Activated CD4-positive, alpha-beta T cell treated with anti-CD3 and anti-CD28 coated beads, Interleukin-2, Interleukin-4, amounts not matched to agents 100 ng/mL and 50 ng/mL, durations not matched to agents 16 hours and 8 hours (primary cell): ENCODE data around the gene CPEB4.
A peak's percentile ranks its signal among the peaks of the same experiment; 100 is the strongest.

ENCODE experiments used
- DNase-seq: peaks from one replicate; pipeline ENCODE4 v3.0.0-alpha.2; 2020; ENCODE audit warnings: low spot score

Gene CPEB4

DNA sequence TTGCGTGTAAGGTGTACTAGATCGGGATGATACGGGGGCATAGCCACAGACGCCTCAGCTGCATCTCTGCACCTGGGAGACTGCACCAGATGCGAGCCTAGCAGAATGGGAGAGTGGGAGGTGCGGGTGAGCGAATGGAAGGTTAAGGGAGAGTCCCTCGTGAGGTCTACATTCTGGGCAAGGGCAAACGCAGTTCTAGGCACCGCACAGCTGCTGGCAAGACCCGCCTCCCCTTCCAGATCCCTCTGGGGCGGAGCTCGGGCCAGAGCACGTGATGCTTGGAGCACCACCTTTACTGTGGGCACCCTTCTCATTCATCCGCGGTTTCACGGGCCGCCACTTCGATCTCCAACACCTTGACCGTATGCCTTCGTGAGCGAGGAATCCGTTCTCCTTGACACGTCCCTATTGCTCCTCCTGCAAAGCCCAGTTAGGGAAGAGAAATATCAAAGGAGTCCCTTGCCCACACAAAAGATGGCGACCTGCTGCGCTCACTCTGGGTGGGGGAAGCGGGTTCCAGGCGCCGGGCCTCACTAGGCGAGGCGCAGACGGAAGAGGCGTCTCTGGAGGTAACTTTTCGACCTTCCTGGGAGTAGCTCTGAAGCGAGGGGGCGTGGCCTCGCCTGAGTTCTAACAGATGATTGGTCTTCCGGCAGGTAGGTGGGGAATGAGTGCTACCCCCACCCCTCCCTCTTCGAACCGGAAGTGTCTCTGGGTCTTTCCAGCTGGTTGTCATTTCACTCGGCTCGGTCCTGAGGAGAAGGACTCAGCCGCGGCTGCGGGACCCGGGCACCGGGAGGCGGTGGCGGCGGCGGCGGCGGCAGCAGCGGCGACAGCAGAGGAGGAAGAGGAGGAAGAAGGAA is at the start of gene CPEB4:
Gene CPEB4, plus strand, starts transcription at position 740 of the 863 bp plus-strand sequence. CDS start 1,385 bp downstream, outside the sequence.
- DNase-seq = peak; percentile 97

DNA sequence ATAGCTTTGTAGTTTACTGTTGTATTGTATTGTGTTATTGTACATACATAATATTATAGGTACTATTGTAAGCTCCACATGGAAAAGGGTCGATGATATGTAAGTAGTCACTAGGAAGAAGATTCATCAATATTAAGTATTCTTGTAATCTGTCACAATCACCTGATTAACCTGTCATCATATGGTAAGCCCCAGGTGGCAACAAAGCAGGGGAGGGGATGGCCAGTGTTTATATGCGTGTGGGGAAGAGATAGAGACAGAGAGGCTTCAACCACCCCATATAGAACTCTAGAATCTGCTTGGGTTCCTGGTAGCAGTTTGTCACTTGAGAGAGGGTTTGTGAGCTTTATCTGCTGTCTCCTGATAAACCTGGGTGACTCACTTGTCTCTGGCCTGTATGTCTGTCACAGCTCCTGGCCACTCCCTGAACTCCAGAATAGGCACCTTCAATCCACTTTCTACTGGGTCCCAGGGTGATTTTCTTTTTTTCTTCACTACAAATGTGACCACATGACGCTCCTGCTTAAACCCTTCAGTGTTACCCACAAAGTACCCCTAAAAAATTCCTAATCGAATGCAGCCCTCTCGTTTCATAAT is 48.9 kb upstream of the CPEB4 start:
- no peak for DNase-seq

DNA sequence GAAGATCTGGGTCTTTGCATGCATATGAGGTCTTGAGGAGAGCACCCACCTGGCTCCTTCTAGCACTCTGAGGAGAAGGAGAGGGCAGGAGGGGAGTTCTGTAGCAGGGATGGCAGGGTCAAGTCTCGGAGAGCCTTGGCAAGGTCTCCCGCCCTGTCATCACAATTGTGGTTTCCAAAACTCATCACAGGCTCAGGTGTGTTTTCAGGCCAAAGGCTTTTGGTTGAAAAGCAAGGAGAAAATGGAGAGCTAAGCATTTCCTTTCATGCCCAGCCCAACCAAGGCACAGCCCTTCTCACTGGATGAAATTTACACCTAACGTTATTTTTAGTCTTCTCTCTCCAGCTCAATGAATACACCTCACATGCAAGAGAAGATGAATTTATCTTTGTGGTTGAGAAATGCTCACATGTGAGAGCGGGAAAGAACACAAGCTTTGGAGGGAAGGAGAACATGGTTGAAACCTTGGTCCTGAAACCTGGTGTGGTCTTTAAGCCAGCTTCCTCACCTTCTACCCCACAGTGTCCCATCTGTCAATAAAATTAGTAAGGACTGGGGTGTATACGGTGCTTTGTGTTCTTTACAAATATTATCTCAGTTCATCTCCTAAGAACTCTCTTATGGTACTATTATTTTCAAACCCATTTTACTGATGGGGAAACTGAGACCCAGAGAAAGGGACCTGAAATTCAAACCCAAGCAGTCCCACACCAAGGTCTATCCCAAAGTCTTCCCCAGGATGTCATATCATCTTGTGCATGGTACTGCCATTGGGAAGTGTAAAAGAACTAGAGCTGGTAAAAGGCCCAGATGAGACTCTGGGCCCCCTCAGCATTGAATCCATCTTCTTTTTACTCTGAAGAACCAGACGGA is 47.8 kb upstream of the CPEB4 start:
- no peak for DNase-seq

DNA sequence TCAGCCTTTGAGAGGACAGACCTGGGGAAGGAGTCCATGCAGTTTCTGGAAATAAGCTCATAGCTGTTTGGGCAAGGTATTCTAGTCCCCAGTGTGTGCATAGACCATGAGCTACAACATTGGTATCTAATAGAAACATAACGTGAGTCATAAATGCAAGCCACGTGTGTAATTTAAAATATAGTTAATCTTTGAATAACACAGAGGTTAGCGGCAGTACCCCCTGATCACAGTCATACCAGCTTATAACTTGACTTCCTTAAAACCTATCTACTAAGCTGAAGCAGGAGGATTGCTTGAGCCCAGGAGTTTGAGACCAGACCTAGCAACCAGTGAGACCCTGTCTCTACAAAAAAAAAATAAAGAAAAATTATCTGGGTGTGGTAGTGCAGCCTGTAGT is 46.4 kb upstream of the CPEB4 start:
- DNase-seq = no peak

DNA sequence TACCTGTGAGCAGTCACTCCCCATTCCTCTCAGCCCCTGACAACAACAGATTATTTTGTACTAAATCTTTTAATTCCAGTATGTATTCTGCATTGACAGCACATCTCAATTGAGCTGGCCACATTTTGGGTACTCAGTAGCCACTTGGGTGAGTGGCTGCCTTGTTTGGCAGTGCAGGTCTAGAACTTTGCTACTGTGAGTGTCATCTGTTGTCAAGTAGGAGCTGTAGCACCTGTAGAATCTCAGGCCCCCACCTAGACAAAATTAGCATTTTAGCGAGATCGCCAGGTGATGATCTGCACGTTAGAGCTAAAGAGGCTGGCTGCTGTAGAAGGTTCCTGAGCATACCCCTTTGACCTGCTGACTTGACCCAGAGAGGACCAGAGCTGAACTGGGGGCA is 44.4 kb upstream of the CPEB4 start:
- DNase-seq = no peak

DNA sequence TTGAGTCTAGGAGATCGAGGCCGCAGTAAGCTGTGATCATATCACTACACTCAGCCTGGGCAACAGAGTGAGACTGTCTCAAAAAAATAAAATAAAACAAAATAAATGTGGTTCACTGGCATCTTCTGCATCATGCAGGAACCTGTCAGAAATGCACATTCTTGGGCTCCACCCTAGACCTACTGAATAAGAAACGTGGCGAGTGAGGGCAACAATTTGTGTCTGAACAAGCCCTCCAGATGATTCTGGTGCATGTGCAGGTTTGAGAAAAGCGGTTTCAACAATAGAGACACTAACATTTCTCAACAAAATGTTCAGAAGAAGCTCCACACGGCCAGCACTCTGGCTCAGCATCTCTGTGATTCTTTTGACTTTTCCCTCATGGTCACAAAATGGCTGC is 42.8 kb upstream of the CPEB4 start:
- DNase-seq = no peak

DNA sequence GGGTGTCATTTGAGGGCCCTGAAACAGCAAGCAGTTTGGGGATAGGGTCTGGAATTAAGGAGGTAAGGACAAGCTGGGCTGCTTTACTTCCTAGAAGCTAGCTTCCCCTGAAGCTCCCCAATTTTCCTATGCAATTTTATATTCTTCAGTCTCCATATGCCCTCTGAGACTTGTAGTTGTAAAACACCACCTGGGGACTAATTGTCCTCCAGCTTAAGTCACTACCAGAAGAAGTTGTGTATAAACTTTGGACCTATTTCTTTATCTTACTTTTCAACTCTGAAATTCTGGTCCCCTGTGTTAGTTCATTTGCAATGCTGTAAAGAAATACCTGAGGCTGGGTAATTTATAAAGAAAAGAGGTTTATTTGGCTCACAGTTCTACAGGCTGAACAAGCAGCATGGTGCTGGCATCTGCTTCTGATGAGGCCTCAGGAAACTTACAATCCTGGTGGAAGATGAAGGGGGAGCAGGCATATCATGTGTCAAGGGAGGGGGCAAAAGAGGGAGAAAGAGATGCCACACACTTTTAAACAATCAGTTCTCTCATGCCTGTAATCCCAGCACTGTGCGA is 41.1 kb upstream of the CPEB4 start:
- no peak for DNase-seq

DNA sequence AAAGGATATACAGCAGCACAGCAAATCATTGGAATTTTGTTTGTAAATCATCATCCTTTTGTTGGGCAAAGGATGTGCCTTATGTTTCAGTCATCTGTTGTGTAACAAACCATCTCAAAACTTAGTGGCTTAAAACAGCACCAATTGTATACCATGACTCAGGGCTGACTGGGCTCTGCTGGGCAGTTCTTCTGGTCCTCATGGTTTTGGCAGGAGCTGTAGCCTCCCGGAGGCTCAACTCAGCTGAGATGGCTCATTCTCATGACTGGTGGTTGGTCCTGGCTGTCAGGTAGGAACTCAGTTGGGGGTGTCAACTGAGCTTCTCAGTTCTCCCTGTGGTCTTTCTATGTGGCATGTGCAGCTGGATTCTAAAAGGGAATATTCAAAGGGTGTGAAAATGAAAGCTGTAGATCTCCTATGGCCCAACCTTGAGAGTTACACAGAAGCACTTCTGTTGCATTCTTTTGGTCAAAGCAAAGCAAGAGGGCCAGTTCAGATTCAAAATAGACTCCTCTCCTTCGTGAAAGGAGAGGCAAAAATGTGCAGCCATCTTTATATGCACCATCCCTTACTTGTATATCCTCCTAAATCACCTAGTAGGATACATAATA is 39.1 kb upstream of the CPEB4 start:
- DNase-seq = no peak

DNA sequence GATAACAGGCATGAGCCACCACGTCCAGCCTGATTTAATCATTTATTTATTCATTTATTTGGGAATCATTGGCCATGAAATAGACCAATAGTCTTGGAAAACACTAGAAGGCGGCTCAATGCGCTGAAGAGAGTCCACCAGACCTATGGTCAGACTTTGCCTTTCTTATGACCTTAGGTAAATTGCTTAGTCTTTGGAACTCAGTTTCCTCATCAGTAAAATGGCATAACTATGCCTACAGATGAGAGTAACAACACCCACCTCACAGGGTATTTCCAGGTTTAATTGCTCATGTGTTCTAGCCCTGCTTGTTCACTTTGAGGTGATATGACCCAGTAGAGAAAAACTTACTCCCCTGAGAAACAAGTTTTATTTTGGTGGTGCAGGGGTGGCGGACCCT is 38.2 kb upstream of the CPEB4 start:
- DNase-seq = no peak

DNA sequence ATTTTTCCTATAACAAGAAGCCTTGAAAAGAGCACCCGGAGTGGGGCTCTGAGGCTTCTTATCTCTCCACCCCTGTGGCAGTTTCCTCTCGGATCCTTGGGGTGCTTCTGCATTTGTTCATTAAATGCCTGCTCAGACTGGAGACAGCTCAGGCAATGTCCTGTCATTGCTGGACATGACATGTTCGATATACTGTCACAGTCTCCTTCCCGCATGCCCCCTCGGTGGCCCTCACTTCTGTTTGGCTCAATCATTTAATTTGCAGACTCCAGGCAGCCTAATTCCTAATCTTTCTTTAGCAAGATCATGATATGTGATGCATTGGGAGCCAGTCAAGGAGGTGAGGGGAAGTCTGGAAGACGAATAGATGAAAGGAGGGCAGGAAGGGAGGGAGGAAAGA is 37.5 kb upstream of the CPEB4 start:
- DNase-seq = no peak

DNA sequence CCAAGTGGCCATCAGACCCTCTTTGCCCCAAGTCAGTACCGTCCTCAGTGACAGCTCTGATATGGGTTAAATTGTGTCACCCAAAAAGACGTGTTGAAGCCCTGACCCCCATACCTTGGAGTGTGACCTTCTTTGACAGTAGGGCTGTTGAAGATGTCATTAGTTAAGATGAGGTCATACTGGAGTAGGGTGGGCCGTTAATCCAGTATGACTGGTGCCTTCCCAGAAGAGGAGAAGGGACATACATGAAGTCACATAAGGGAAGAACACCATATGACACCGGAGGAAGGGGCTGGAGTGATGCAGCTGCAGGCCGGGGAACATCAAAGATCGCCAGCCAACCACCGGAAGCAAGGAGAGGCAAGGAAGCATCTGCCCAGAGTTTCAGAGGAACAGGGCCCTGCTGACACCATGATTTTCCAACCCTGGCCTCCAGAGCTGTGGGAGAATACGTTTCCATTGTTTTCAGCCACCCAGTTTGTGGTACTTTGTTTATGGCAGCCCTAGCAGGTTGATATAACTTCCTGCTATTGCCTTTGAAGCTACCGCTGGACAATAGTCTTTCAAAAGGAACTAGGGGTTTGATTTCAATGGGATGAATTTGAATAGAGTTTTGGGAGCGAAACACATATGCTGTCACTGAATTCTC is 36.4 kb upstream of the CPEB4 start:
- no peak for DNase-seq

DNA sequence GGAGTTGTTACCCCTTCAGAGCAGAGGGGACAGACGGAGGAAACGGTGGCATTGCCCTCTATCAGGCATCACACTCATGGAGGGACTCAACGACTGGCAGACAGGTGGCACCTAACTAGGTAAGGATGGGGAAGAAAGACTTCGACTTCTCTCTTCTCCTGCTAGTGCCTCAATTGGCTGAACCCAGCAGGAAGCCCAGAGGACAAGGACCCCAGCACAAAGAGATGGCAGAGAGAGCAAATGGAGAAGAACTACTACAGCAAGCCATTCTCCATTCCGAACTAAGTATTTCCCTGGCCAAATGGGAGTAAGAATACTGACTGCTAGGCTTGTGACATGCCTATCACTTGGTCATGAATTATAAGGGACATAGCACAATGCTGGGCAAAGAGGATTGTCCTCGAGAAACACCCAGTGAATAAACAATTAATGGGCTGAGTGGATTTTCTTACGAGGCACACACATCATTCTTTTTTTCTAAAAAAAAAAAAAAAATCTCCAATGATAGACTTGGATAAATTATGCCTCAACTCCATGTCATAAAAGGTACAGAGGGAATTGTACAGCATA is 35.3 kb upstream of the CPEB4 start:
- no peak for DNase-seq

DNA sequence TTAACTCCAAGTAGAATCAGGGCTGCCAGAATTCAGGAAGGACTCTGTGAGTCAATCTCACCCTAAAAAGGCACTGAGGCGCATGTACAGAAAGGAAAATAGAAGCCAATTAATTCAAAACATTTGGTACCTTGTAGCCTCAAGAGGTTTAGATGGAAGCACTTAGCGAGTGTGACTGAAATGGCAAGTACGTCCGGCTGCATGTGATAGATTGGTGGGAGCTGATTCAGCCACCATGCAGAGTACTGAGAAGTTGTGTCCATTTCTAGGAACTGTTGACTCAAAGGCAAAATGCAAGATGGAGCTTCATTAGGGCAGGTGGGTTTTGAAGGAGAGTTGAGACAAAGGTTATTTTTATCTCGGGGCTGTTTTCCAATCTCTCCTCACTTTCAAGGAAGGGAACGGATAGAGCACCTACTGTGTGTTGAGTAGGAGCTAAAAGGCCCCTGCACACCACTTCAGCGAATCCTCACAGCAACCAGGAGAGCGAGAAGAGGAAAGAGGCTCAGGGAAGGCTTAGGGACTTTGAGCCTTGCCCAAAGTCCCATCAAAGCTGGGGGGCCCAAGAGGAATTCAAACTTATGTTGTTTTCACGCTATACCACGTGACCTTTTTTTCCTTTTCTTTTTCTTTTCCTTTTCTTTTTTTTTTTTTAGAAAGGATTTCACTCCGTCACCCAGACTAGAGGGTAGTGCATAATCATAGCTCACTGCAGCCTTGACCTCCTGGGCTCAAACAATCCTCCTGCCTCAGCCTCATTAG is 34.6 kb upstream of the CPEB4 start:
- DNase-seq = peak; percentile 6

DNA sequence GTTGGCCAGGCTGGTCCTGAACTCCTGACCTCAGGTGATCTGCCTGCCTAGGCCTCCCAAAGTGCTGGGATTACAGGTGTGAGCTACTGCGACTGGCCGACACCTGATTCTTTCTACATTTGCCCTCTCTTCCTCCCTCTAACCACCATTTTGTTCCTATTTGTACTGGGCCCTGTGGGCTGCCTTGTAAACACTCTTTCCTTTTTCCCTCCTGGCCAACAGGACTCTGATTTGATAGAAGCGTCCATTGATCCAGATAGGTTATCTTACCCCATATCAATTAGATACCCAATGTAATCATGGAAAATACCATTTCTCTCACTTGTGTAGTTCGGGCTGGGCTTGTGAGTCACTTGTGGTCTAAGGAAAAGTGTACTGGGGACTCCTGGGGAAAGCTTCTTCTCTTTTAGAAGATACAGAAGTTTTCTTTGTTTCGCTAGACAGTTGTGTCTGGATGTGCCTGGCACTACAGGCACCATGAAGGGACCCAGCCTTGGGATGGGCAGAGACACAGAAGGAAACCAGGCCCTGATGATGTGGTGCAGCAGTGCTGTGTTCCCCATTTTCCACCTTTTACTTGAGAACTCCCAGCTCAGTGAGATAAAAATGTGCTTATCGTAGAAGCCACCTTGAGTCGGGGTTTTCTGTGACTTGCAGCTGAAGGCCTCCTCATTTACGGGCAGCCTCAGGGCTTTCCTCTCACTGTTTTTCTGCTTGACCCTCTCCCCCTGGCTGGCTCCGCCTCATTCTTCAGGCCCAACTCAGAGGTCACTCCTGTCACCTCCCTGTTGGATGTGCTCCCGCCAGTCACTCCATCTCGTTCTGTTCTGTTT is 32.8 kb upstream of the CPEB4 start:
- DNase-seq = no peak

DNA sequence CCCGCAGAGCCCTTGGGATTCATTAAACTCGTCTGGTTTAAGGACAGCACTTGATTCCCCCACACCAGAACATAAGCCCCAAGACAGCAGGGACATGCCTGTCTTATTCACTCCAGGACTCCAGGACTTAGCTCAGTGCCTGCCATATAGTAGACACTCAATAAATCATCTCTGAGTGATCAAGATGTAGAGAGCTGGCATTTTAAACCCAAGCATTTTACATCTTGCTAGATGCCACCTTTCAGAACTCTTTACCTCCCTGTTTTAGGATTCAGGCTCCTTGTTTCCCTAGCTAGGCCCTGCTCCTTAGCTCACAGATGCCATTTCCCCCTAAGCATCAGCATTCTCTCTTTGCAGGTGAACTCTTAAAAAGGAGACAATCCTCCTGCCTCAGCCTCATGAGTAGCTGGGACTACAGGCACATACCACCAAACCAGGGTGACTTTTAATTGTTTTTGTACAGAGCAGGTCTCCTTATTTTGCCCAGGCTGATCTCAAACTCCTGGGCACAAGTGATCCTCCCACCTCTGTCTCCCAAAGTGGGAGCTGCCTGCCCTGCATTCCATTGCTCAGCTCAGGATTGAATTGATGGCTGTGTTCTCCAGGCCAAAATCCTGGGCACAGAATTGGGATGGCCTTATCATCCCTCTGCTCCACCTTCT is 32.0 kb upstream of the CPEB4 start:
- no peak for DNase-seq

DNA sequence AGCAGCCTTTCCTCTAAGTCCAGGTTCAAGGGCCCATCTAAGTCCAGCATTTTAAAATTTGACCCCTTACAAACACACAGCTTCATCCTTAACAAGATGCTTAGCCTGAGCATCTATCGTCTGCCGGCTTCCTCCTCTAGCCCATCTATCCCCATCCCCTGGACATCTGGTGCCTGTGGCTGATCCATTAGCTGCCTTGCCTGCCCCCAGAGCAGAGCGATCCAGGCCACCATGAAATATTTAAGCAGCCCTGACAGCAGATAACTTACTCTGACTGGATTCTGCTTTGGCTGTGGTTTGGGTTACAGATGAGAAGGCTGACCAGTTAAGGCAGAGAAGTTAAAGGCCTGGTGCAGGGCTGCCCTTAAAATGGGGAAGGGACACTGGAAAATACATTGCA is 30.9 kb upstream of the CPEB4 start:
- DNase-seq = no peak

DNA sequence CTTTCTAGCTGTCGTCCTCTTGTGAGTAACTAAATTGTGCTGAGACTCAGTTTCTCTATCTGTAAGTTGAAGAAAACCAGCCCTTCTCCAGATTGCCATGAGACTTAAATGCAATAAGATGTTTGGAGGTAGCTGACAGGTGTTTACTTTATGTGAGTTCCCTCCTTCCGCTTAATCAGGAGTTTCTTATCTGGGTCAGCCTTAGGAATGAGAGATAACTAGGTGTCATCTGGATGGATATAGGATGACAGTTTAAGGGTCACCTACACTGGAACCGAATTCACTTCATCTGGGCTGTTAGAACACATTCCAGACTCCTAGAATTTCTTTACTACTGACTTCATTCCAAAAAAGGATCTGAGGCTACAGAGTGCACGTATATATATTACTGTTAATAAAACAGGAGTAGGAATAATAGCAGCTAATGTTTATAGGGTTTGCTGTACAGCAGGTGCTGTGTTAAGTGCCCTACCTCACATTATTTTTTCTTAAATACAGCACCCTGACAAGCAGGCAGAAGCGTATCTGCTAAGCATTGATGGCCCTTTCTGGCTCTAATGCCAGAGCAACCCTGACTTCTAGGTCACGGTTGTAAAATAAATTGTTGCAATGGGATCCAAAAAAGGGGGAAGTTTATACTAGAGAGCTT is 30.0 kb upstream of the CPEB4 start:
- DNase-seq = no peak

DNA sequence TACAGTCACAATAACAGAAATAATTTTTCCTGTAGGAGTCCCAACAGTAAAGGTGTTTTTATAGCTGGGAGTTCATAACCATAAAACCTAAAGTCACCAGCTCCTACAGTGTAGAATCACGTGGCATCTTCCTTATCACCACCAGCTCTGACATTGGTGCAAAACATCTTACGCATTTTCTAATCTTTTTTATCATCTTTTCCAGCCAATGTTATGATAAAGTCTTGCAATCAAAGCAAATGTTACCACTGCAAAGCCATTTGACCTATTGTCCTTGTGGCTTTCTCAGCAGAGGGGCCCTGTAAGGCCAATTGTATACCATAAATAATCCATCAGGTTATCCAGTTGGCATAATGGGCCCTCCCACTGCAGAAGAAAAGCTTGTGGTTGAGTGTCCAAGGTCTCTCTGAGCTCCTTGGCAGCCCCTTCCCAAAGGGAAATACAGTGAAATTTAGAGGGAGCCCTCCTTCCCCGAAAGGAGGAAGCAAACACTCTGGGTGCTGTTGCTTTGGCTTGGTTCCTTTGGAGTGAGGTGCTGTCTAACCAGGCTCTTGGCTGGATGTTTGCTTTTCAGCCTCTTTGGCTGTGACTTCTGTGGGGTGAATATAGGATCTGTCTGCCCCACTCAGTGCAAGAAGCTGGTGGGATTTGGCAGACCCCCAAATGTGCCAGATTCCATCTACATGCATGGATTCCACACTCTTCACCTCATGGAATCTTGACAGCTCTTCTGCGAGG is 29.3 kb upstream of the CPEB4 start:
- DNase-seq = no peak
